GM12864 (cell line): Measurements from ENCODE around the gene ASCL2.

Experiments used
- DNase-seq: peaks from one replicate; pipeline ENCODE4 v3.0.0-alpha.2; 2011; ENCODE audit warnings: low read depth
- H3K4me3 ChIP-seq: 2 replicates; pipeline ENCODE4 v1.5.1; 2011; ENCODE audit warnings: mild to moderate bottlenecking, low read depth, low read length, control low read depth
- TF ChIP-seq, protein P1 (sequence below): IDR thresholded peaks from 2 replicates; pipeline ENCODE4 v1.5.1; 2011; ENCODE audit warnings: low read depth, mild to moderate bottlenecking, moderate library complexity, low read length, control low read depth, inconsistent platforms; ENCODE audit errors: missing control alignments

Gene ASCL2

GRCh38 chr11:2271077-2271326 lies 614 bp upstream of the ASCL2 start:
- no peak overlapping the region for H3K4me3 ChIP-seq
- TF ChIP-seq, protein P1, sequence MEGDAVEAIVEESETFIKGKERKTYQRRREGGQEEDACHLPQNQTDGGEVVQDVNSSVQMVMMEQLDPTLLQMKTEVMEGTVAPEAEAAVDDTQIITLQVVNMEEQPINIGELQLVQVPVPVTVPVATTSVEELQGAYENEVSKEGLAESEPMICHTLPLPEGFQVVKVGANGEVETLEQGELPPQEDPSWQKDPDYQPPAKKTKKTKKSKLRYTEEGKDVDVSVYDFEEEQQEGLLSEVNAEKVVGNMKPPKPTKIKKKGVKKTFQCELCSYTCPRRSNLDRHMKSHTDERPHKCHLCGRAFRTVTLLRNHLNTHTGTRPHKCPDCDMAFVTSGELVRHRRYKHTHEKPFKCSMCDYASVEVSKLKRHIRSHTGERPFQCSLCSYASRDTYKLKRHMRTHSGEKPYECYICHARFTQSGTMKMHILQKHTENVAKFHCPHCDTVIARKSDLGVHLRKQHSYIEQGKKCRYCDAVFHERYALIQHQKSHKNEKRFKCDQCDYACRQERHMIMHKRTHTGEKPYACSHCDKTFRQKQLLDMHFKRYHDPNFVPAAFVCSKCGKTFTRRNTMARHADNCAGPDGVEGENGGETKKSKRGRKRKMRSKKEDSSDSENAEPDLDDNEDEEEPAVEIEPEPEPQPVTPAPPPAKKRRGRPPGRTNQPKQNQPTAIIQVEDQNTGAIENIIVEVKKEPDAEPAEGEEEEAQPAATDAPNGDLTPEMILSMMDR: no peak
- no peak for DNase-seq

DNA sequence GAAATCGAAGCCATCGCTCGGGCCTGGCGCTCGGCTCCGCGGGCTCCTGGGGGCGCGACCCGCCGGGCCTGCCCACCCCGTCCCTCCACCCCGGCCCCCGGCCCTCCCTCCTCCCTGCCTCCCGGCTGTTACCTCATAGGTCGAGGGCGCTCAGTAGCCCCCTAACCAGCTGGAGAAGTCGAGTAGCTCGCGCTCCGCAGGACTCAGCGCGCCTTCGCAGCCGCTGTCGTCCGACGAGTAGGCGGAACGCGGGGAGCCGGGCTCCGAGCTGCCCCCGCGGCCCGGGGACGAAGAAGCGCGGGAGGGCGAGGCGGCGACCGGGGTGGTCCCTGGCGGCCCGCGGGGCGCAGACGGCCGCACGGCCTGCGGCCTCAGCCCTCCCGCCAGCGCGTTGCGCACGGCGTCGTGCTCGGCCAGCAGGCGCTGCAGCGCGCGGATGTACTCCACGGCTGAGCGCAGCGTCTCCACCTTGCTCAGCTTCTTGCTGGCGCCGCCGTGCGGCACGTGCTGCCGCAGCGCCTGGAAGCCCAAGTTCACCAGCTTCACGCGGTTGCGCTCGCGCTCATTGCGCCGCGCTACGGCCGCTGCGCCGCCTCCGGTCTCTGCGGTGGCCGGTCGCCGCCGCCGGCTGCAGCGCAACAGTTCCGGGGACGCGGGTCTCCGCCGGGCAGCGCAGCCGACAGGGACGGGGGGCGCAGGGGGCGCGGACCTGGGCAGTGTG lies 627 bp downstream of the ASCL2 start:
- no peak for DNase-seq
- no peak overlapping the region; the same call in 1 of the 2 replicates for H3K4me3 ChIP-seq
- TF ChIP-seq, protein P1: peak; percentile 7

- H3K4me3 ChIP-seq: peak overlapping the region; percentile 19
- no peak for DNase-seq
- TF ChIP-seq, protein P1: no peak
These were observed 1.4 kb downstream of the ASCL2 start for GRCh38 chr11:2268729-2269600.

DNA sequence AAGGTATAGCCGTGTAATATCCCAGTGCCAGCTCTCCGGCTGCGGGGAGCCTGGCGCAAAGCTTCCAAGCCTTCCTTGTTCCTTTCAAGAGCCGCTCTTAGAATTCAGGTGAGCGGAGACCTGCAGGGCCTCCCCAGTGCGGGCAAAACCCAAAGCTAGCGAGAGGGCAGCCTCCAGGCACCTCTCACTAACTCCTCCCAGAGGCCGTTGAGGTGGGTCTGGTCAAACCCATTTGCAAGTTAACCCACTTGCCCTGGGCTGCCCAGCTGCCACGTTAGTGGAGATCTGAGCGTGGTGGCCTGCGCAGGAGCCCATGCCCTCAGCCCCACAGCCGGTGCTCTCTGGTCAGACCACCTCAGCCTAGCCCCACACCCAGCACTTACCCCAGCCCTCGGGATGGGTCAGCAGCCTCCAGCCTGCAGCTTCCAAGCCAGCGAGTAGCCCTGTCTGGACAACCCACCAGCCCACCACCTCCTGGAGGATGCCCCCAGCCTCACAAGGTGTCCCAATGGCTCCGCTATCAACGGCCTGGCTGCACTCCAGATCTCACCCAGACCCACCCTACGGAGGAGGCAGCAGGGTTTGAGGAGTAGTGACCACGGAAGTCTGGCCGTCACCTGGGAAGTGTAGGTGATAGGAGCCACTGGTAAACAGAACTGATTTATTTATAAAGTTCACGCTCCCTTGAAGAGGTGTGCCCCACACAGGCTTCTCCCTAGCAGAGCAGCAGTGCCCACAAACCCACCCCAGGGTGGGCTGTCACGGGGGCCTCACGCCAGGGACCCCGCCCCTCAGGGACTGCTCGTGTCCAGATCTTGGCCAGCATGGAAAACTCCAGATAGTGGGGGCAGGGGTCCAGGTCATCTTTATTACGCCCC lies 2.3 kb downstream of the ASCL2 start:
- no peak overlapping the region for H3K4me3 ChIP-seq
- TF ChIP-seq, protein P1: no peak
- DNase-seq: no peak

DNA sequence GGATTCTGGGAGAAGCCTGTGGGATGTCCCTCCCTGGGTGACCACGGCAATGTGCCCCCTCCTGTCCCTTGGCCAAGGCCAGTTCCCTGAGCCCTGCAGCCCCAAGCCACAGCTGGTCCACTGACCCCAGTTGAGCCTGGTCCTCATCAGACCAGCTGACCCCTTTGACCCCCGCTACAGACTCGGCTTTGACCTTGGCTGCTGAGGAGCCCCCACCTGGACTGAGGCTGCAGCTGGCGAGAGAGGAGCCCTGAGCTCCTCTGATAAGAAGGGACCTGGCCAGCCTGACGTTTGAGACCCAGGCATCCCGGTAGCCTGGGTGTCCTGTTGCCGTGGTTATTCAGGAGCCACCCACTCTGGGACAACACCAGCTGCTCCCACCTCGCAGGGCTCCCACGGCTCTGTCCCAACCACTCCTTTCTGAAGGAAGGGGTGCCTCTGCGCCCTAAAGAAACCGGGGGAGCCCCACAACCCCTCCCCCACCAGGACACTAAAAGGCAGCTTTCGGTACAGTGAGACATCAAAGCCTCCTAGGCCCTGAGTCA lies 3.0 kb downstream of the ASCL2 start:
- no peak for DNase-seq
- TF ChIP-seq, protein P1: no peak
- H3K4me3 ChIP-seq: no peak overlapping the region

DNA sequence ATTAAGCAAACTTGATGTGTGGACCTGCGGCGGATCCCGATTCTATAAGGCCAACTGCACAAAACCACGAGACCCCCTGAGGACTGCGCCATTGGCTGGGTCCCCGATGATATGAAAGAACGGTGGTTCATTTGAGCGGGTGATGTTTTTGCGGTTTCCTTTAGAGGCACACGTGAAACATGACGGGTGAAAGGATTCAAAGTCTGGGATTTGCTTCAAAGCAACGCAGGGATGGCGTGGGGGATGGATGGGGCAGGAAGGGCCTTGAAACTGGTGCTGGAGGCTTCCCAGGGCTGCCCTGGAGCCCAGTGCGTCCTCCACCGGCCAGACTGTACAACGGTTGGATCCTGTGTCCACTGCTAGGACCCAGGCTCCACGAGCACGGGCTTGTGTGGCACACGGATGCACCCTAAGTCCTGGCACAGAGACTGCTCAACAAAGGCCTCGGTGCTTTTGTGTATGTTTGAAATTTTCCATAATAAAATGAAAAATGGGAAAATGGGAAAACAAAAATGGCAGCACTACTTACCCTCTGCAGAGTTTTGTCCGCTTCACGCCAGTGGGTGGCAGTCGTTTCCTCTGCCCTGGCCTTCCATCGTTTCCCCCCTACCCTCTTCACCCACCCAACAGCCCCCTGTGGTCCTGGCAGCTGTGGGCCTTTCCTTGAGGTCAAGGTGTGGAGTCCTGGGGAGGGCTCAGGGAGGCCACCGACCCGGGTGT lies 3.6 kb downstream of the ASCL2 start:
- no peak for DNase-seq
- TF ChIP-seq, protein P1: no peak
- no peak overlapping the region for H3K4me3 ChIP-seq
